C4-2B (cell line): ENCODE results near the gene TSPAN18.

ENCODE experiments used
- ZFX ChIP-seq: fragments of 450-650 bp; IDR thresholded peaks from 2 replicates; pipeline ENCODE4 v1.6.1; 2017
- TF ChIP-seq, protein P1 (sequence below): fragments of 450-650 bp; conservative IDR thresholded peaks from 2 replicates; pipeline ENCODE4 v1.5.1; 2017; ENCODE audit warnings: mild to moderate bottlenecking

GRCh38 chr11:44938066-44938691 lies 211.4 kb downstream of the TSPAN18 start:
- TF ChIP-seq, protein P1, sequence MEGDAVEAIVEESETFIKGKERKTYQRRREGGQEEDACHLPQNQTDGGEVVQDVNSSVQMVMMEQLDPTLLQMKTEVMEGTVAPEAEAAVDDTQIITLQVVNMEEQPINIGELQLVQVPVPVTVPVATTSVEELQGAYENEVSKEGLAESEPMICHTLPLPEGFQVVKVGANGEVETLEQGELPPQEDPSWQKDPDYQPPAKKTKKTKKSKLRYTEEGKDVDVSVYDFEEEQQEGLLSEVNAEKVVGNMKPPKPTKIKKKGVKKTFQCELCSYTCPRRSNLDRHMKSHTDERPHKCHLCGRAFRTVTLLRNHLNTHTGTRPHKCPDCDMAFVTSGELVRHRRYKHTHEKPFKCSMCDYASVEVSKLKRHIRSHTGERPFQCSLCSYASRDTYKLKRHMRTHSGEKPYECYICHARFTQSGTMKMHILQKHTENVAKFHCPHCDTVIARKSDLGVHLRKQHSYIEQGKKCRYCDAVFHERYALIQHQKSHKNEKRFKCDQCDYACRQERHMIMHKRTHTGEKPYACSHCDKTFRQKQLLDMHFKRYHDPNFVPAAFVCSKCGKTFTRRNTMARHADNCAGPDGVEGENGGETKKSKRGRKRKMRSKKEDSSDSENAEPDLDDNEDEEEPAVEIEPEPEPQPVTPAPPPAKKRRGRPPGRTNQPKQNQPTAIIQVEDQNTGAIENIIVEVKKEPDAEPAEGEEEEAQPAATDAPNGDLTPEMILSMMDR = no peak
- no peak for TF ChIP-seq ZFX
